ENCODE measurements around the gene ANO2.

The ANO2 gene

DNA sequence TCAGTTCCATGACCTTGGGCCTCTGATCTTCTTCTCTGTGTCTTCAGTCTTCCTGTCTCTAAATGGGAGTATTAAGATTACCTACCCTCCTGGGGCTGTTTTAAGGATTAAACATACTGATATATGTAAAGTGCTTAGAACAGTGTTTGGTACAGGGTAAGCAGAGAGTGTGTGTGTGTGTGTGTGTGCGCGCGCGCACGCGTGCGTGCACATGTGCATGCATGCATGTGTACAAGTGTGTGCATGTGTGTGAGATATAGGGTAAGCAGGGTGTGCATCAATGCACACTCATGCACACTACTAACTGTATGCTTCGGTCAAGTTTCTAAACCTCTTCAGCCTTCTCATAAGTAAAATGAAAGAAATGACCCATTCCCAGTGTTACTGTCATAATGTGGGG is 316.6 kb downstream of the ANO2 start:
- no peak for DNase-seq (ENCODE audit: low read depth in 3 of 3, low spot score in 1 of 3)

DNA sequence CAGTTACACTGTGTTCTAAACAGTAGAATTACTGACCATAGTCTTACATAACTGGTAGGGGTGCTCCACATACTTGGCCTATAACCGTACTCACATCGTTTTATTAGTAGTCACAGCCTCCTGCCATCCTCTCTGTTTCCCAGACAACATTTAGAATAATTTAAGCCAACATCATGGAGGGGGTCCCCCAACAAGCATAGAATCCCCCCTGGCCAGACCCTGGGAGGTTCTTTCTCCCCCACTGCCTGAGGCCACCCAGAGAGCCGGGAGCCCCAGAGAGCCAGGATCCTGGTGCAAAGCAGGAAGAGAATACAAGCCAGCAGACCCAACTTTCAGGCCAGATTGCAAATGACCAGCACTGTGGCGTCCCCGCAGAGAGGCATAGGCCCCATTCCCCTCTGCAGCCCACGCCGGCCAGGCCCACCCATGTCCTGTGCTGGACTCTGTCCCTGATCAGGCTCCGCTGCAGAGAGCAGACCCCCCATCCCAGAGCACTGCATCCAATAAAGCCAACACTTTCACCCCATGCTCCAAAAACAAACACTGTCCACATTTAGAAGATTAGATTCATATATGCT is 317.9 kb downstream of the ANO2 start:
- no peak for DNase-seq (ENCODE audit: low read depth in 3 of 3, low spot score in 1 of 3)

- no peak for DNase-seq (ENCODE audit: low read depth in 3 of 3, low spot score in 1 of 3)
These were observed 318.9 kb downstream of the ANO2 start for GRCh38 chr12:5626151-5626550.

DNA sequence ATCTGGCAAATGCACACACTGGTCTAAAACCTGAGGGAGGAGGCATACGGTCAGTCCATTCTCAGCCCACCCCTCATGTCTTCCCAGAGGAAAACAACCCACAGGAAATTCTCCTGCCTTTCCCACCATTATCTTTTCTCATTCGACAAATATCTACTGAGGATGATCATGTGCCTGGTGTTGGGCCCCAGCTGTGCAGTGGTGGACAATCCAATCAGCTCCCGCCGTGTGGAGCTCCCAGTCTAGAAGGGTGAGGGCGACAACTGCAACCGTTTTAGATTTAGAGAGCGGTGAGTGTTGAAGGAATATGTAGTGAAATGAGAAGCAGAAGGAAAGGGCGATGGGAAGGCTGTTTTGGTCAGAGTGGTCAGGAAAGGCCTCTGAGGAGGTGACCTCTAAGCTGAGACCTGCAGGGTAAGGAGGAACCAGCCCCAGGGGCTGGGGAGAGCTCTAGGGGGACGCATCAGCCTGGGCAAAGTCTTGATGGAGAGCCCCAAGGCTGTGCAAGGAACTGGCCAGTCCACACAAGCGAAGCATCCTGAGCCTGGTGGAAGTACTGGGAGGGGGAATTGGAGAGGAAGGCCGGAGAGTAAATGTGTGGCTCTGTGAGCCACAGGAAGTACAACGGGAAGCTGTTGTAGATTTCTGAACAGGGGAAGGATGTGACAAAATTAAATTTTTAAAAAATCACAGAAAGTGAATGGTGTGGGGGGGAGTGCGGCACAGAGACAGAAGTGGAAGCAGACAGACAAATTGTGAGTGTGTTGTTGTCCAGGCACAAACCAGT is 320.4 kb downstream of the ANO2 start:
- DNase-seq (ENCODE audit: low read depth in 3 of 3, low spot score in 1 of 3) = no peak

DNA sequence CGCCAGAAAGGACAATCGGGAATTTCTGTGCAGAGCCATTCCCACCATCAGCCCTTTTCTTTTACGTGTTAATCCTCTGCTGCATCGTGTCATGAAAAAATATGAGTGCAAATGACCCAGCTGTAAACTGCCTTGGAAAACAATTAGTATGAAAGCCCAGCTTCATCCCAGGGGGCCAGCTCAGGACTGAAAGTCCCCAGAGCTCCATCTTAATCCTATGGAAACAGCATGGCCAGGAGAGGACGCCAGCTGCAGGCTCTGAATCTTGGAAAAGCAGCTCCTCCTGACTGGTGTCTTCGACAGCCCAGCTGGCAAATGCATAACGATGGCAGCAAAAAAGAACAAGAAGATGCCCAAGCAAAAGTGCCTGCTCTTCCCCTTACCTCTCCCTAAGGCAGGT is 321.6 kb downstream of the ANO2 start:
- DNase-seq (ENCODE audit: low read depth in 3 of 3, low spot score in 1 of 3) = no peak

DNA sequence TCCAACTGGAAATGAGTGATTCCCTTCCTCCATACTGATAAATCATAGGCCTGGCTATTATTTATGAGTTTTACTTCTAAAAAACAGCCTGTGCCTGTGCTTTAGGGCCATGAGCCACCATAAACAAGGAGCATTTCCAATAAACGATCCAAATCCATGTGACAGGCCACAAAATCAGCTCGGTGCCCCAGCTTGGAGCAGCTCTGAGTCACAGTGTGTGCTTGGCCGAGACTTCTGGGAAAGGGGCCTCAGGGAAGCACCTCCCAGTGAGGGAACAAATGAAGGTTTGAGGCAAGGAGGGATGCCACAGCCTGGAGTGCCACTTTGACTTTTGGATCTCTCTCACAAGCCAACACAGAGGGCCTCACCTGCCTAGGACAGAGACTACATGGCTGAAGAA is 322.8 kb downstream of the ANO2 start:
- DNase-seq (ENCODE audit: low read depth in 3 of 3, low spot score in 1 of 3) = no peak

DNA sequence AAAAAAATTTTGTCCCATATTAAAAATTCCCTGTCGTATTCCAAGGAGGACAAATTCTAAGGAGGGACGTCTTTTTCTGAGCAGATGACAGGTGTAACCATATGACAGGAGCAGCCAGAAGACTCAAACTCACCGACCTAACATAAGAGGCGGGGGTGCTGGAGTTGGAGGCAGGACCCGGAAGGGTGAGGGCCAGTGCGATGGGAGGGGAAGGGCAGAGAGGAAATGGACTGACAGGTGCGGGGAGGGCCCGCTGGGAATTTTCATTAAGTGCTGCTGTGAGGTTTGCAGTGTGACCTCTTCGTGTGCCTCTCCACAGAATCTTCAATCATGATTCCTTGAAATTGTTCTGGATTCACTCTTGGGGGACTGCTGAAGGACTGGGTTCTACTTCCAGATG is 323.7 kb downstream of the ANO2 start:
- no peak for DNase-seq (ENCODE audit: low read depth in 3 of 3, low spot score in 1 of 3)

GRCh38 chr12:5620896-5621295 is 324.2 kb downstream of the ANO2 start:
- no peak for DNase-seq (ENCODE audit: low read depth in 3 of 3, low spot score in 1 of 3)

- no peak for DNase-seq (ENCODE audit: low read depth in 3 of 3, low spot score in 1 of 3)
These were observed 325.4 kb downstream of the ANO2 start for GRCh38 chr12:5619628-5620027.

GRCh38 chr12:5616854-5617253 is 328.2 kb downstream of the ANO2 start:
- DNase-seq (ENCODE audit: low read depth in 3 of 3, low spot score in 1 of 3) = no peak

- no peak for DNase-seq (ENCODE audit: low read depth in 3 of 3, low spot score in 1 of 3)
These were observed 329.3 kb downstream of the ANO2 start for GRCh38 chr12:5615760-5616159.

- no peak for DNase-seq (ENCODE audit: low read depth in 3 of 3, low spot score in 1 of 3)
These were observed 330.8 kb downstream of the ANO2 start for GRCh38 chr12:5614256-5614655.

GRCh38 chr12:5612556-5613410 is 332.3 kb downstream of the ANO2 start:
- no peak for DNase-seq (ENCODE audit: low read depth in 3 of 3, low spot score in 1 of 3)

DNA sequence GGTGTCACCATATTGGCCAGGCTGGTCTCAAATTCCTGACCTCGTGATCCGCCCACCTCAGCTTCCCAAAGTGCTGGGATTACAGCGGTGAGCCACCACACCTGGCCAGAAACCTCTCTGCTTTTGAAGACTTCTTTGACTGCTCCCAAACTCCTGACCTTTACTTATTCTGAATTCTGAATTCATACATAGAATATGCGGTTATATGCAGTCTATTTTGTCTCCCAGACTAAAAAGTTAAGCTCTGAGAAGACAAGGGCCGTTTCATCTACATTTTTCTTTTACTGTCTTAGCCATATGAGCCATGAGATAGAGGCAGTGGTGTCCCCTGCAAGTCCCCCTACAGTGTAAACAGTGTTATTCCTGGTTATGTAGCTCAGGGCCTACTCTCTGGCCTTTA is 333.9 kb downstream of the ANO2 start:
- no peak for DNase-seq (ENCODE audit: low read depth in 3 of 3, low spot score in 1 of 3)

- DNase-seq (ENCODE audit: low read depth in 3 of 3, low spot score in 1 of 3) = no peak
These were observed 345.7 kb downstream of the ANO2 start for GRCh38 chr12:5599378-5599777.

GRCh38 chr12:5593998-5594397 is 351.1 kb downstream of the ANO2 start:
- DNase-seq (ENCODE audit: low read depth in 3 of 3, low spot score in 1 of 3) = no peak

GRCh38 chr12:5593086-5593485 is 352.0 kb downstream of the ANO2 start:
- DNase-seq (ENCODE audit: low read depth in 3 of 3, low spot score in 1 of 3) = no peak

- DNase-seq (ENCODE audit: low read depth in 3 of 3, low spot score in 1 of 3) = no peak
These were observed 352.7 kb downstream of the ANO2 start for GRCh38 chr12:5592310-5592709.

- DNase-seq (ENCODE audit: low read depth in 3 of 3, low spot score in 1 of 3) = no peak
These were observed 354.7 kb downstream of the ANO2 start for GRCh38 chr12:5590316-5590715.

- DNase-seq (ENCODE audit: low read depth in 3 of 3, low spot score in 1 of 3) = no peak
These were observed 356.0 kb downstream of the ANO2 start for GRCh38 chr12:5589054-5589453.

DNA sequence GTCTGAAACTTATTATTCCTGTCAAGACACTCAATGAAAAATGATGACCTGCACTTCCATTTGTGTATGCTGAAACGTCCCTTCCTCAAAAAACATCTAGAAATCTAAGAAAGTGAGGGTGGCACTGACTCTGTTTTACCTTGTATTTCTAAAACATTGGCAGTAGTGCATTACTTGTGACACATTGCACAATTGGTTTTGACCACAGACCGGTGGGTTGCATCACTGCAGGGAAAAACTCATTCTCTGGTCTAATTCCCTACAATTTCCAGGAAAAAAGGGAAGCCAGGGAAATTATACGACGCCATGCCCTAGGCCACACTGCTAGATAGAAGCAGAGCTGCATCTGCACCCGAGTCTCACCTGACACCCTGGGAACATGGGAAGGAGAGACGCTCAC is 356.5 kb downstream of the ANO2 start:
- no peak for DNase-seq (ENCODE audit: low read depth in 3 of 3, low spot score in 1 of 3)

- no peak for DNase-seq (ENCODE audit: low read depth in 3 of 3, low spot score in 1 of 3)
These were observed 356.9 kb downstream of the ANO2 start for GRCh38 chr12:5588176-5588575.
